Lung (tissue), 12 donors: Measurements from ENCODE around the gene PRMT3. TPM values are rescaled to one million over a fixed set of nuclear protein-coding genes. Genes with fewer than 3 reads are reported as not detected.
"Not testable (repeated sequence)": the region's sequence is repeated elsewhere in the genome, so short reads cannot be mapped to it uniquely, and the experiment has no call there.

Experiments
- ATAC-seq: fragments of 200-7000 bp; cut with Tn5 transposase; one replicate; pipeline ENCODE4 v1.9.1; 2020; ENCODE audit warnings: moderate number of reproducible peaks; ENCODE audit not compliant: insufficient read depth, low FRiP score
- DNase-seq, 3 donors: peaks; one replicate each; pipeline ENCODE4 v3.0.0-alpha.2; 2013 to 2017
- H3K27ac ChIP-seq, 2 donors: one replicate each; pipeline ENCODE4 v1.5.1; 2013; ENCODE audit warnings: mild to moderate bottlenecking in 2 of 2, moderate library complexity in 2 of 2, control low read depth in 1 of 2, inconsistent platforms in 1 of 2, low read depth in 1 of 2, low read length in 1 of 2
- H3K27me3 ChIP-seq, 3 donors: one replicate each; pipeline ENCODE4 v1.5.1; 2013; ENCODE audit warnings: low read length in 2 of 3; ENCODE audit not compliant: control insufficient read depth in 3 of 3, insufficient read depth in 3 of 3
- H3K36me3 ChIP-seq, 4 donors: one replicate each; pipeline ENCODE4 v1.5.1; 2013; ENCODE audit warnings: low read length in 4 of 4, mild to moderate bottlenecking in 1 of 4, moderate library complexity in 1 of 4; ENCODE audit not compliant: control insufficient read depth in 4 of 4, insufficient read depth in 4 of 4
- H3K4me1 ChIP-seq, 5 donors: one replicate each; pipeline ENCODE4 v1.5.1; 2013; ENCODE audit warnings: low read length in 5 of 5, mild to moderate bottlenecking in 2 of 5, moderate library complexity in 1 of 5; ENCODE audit not compliant: control insufficient read depth in 5 of 5, insufficient read depth in 5 of 5
- H3K4me3 ChIP-seq: one replicate; pipeline ENCODE4 v1.5.1; 2013; ENCODE audit warnings: mild to moderate bottlenecking, control low read depth, moderate library complexity
- H3K9ac ChIP-seq, 2 donors: one replicate each; pipeline ENCODE4 v1.5.1; 2013; ENCODE audit warnings: low read length in 2 of 2, control low read depth in 1 of 2; ENCODE audit not compliant: insufficient read depth in 1 of 2
- H3K9me3 ChIP-seq, 4 donors: one replicate each; pipeline ENCODE4 v1.5.1; 2013; ENCODE audit warnings: low read length in 3 of 4, mild to moderate bottlenecking in 1 of 4, moderate library complexity in 1 of 4; ENCODE audit not compliant: control insufficient read depth in 4 of 4, insufficient read depth in 3 of 4
- WGBS, 2 donors: extraction: QIAGEN DNeasy Blood & Tissue Kit; methylation state at CpG; one replicate each; pipeline ENCODE4 v1.1.7; 2013; 5-methylcytosine and 5-hydroxymethylcytosine counted together
- polyA plus RNA-seq, 2 donors: library from polyadenylated mRNA; stranded (reverse); fragments of 200-250 nt; gene quantifications; one replicate each; pipeline ENCODE4 v1.2.1, GENCODE V29; 2013
- total RNA-seq, 2 donors: library from RNA; depleted of rRNA in 1 of 2; stranded (reverse); fragments of >200 nt in 1 of 2; gene quantifications; one replicate each; pipeline ENCODE4 v1.2.1, GENCODE V29; 2014 to 2021
- TF ChIP-seq, protein P1 (sequence below): IDR thresholded peaks from 2 replicates; pipeline ENCODE4 v1.5.1; 2012; ENCODE audit warnings: mild to moderate bottlenecking; ENCODE audit errors: control extremely low read depth, extremely low read depth
- donor health status: control.
- donor health status: control.
- donor health status: Bipolar disorder and iron deficiency.
- donor health status: healthy.
- donor health status: DM: yes; HTN: yes; CAD: no.

PRMT3 gene
- total and polyA plus RNA-seq, 4 donors, result 8.2 to 19.7 (median 10.3) TPM

DNA sequence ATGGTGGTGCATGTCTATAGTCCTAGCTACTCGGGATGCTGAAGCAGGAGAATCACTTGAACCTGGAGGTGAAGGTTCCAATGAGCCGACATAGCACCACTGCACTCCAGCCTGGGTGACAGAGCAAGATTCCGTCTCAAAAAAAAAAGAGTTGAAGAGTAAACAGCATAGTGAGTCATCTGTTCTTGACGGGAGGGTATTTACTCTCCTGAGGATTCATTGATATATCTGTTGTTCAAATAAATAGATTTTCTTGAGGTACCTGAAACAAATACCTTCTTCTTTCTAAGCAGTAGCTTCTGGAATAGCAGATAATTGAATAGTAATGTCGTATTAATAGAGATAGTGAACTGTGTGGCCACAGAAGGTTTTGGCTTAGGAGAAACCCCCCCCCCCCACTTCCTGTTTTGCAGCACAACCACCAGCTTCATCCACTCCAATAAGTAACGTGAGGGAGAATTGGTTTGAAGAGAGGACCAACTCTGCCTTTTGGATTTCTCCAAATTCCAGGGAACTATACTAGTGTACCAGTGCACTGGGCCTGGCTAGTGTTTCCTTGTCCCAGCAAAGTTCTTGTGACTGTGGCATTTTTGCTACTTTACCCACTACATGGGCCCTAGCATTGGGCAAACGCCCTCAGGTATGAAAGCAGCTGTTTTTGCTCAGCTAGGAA, 90.0 kb downstream of the PRMT3 start:
- DNase-seq (no peak), ATAC-seq (no peak)
- H3K36me3 ChIP-seq, result peaks cover 0 to 1% (median 0%) of the 10 kb centered on the region in 4 donors
- no peaks in the 10 kb centered on the region for H3K9me3 ChIP-seq
- no peak overlapping the region for H3K9ac ChIP-seq
- H3K4me1 ChIP-seq, result peaks cover 0 to 4% (median 0%) of the 10 kb centered on the region in 5 donors
- no peak overlapping the region for H3K27ac ChIP-seq
- no peaks in the 10 kb centered on the region for H3K27me3 ChIP-seq
- 79 to 80% methylated on average over 7 of the region's 7 CpGs for WGBS, 2 donors
- no peak overlapping the region for H3K4me3 ChIP-seq
- TF ChIP-seq, protein P1, sequence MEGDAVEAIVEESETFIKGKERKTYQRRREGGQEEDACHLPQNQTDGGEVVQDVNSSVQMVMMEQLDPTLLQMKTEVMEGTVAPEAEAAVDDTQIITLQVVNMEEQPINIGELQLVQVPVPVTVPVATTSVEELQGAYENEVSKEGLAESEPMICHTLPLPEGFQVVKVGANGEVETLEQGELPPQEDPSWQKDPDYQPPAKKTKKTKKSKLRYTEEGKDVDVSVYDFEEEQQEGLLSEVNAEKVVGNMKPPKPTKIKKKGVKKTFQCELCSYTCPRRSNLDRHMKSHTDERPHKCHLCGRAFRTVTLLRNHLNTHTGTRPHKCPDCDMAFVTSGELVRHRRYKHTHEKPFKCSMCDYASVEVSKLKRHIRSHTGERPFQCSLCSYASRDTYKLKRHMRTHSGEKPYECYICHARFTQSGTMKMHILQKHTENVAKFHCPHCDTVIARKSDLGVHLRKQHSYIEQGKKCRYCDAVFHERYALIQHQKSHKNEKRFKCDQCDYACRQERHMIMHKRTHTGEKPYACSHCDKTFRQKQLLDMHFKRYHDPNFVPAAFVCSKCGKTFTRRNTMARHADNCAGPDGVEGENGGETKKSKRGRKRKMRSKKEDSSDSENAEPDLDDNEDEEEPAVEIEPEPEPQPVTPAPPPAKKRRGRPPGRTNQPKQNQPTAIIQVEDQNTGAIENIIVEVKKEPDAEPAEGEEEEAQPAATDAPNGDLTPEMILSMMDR, result no peak

DNA sequence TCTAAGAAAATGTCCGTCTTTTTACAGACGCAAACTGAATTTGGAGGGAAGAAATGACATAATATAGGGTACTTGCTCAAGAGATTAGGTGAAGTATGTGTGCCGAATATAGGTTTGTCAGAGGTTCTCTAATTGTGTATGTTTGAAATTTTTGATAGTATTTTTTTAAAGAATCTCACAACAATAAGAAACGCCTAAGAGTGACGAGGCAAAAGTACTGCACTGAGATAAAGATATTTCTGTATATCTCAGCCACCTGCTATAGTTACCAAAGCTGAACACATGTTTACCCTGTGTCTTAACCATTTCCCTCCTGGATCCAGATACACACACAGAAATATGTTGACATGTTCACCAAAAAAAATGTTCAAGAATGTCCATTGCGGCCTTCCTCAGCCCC, 92.0 kb downstream of the PRMT3 start:
- ATAC-seq (no peak), DNase-seq (no peak)
- WGBS, 2 donors, result 96 to 97% methylated on average over 6 of the region's 6 CpGs

DNA sequence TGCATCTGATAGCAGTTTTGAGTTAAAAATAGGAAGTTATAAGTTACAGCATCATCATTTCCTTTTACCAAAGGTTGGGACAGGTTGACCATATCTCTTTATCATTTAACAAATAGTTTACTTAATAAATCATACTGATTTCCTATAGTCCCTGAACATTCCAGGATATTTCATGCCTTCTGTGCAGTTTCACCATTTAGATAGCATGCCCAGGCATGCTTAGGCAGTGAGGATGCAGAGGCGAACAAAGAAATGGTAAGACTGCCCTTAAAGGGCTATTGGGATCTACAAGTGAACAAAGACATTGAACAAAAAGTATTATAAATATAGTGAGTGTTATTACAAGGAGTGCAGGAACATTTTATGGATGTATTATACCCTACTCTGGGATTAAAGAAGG, 96.4 kb downstream of the PRMT3 start:
- TF ChIP-seq, protein P1, result no peak
- Histone ChIP-seq H3K9me3 (no peaks in the 10 kb centered on the region), H3K4me1 (no peaks in the 10 kb centered on the region), H3K9ac (no peak overlapping the region), H3K36me3 (peaks cover 0 to 9% (median 0%) of the 10 kb centered on the region in 4 donors), H3K4me3 (no peak overlapping the region), H3K27me3 (no peaks in the 10 kb centered on the region), H3K27ac (no peak overlapping the region)
- no peak for DNase-seq
- WGBS, 2 donors, result 97 to 100% methylated on average over 1 of the region's 1 CpG
- no peak for ATAC-seq

More for the DNA sequence above, 92.0 kb downstream of the PRMT3 start:
- H3K4me3 ChIP-seq, result no peak overlapping the region
- no peaks in the 10 kb centered on the region for H3K27me3 ChIP-seq
- H3K27ac ChIP-seq, result no peak overlapping the region
- TF ChIP-seq, protein P1, result no peak
- peaks cover 0 to 2% (median 0%) of the 10 kb centered on the region in 5 donors for H3K4me1 ChIP-seq
- no peaks in the 10 kb centered on the region for H3K9me3 ChIP-seq
- no peak overlapping the region for H3K9ac ChIP-seq
- H3K36me3 ChIP-seq, result peaks cover 0 to 6% (median under 1%) of the 10 kb centered on the region in 4 donors

DNA sequence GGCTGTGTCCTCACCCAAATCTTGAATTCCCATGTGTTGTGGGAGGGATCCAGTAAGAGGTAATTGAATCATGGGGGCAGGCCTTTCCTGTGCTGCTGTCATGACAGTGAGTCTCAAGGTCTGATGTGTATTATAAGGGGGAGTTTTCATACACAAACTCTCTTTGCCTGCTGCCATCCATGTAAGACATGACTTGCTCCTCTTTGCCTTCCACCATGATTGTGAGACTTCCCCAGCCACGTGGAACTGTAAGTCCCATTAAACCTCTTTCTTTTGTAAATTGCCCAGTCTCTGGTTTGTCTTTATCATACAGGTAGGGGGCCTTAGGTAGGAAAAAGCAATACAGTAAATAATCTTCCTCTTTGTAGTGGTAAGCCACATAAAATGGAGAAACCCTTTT, 96.9 kb downstream of the PRMT3 start:
- not testable (repeated sequence) for H3K36me3 ChIP-seq, H3K9me3 ChIP-seq, H3K4me1 ChIP-seq, H3K9ac ChIP-seq, H3K27ac ChIP-seq, H3K27me3 ChIP-seq, H3K4me3 ChIP-seq, DNase-seq, ATAC-seq
- 86 to 100% methylated on average over 1 of the region's 1 CpG for WGBS, 2 donors
